ENCODE results near the gene LRRC17.

Gene LRRC17, protein sequence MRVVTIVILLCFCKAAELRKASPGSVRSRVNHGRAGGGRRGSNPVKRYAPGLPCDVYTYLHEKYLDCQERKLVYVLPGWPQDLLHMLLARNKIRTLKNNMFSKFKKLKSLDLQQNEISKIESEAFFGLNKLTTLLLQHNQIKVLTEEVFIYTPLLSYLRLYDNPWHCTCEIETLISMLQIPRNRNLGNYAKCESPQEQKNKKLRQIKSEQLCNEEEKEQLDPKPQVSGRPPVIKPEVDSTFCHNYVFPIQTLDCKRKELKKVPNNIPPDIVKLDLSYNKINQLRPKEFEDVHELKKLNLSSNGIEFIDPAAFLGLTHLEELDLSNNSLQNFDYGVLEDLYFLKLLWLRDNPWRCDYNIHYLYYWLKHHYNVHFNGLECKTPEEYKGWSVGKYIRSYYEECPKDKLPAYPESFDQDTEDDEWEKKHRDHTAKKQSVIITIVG

DNA sequence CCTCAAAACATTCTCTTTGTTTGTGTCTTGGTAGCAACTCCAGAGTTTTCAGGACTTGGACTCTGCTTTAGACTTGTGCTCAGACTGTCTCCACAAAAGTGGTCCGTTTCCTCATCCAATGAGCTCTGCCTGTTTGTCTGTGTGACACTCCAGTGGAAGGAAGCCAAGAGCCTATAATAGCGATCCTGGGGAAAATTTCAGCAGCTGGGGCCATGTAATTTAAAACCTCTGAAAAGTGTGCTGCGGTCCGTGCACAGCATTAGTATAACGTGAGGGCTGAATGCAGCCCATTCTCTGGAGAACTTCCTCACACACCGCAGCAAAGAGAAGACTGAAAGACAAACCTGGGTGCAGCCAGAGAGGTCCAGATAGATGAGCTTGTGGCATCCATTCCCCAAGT lies at the start of gene LRRC17:
TSS of gene LRRC17 (plus strand) at position 259 of the 400 bp plus-strand sequence. CDS start 20,914 bp downstream, outside the sequence.
- TF ChIP-seq, protein P1, sequence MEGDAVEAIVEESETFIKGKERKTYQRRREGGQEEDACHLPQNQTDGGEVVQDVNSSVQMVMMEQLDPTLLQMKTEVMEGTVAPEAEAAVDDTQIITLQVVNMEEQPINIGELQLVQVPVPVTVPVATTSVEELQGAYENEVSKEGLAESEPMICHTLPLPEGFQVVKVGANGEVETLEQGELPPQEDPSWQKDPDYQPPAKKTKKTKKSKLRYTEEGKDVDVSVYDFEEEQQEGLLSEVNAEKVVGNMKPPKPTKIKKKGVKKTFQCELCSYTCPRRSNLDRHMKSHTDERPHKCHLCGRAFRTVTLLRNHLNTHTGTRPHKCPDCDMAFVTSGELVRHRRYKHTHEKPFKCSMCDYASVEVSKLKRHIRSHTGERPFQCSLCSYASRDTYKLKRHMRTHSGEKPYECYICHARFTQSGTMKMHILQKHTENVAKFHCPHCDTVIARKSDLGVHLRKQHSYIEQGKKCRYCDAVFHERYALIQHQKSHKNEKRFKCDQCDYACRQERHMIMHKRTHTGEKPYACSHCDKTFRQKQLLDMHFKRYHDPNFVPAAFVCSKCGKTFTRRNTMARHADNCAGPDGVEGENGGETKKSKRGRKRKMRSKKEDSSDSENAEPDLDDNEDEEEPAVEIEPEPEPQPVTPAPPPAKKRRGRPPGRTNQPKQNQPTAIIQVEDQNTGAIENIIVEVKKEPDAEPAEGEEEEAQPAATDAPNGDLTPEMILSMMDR (IDR thresholded peaks at IDR 0.05) = no peak
- no peaks in the 10 kb centered on the region for H3K36me3 ChIP-seq
- H3K9me3 ChIP-seq = no peaks in the 10 kb centered on the region
- H3K4me3 ChIP-seq (ENCODE audit: low read depth in 1 of 2, low read length in 1 of 2) = peak within 1 kb of the TSS; percentile 22 to 24
- H3K27ac ChIP-seq = peak within 1 kb of the TSS; percentile 57
- no peaks in the 10 kb centered on the region for H3K27me3 ChIP-seq
- H3K4me1 ChIP-seq (ENCODE audit: control insufficient read depth in 1 of 2, insufficient read depth in 1 of 2, low read depth in 1 of 2, low read length in 1 of 2) = peaks cover 23% of the 10 kb centered on the region in 2 experiments

DNA sequence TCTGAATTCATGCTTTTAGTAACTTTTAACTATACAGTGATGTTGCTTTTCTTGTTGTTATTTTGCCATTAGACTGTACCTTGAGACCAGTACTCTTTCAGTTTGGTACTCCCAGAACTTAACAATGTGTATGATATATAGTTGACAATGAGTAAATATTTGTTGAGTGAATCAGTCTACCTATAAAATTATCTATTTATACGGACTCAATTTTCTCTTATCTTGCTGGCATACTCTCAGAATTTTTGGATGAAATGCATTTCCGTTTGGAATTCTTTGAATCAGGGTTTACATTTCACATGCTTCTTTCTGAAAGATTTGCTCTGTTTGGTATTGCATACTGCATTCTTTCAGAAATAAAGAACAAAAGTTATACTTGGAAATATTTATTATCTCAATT lies 47.8 kb upstream of the LRRC17 start:
- no peaks in the 10 kb centered on the region for H3K36me3 ChIP-seq
- TF ChIP-seq, protein P1 (IDR thresholded peaks at IDR 0.05) = no peak

GRCh38 chr7:102866535-102867215 lies 46.1 kb upstream of the LRRC17 start:
- H3K4me1 ChIP-seq (ENCODE audit: control insufficient read depth in 1 of 2, insufficient read depth in 1 of 2, low read depth in 1 of 2, low read length in 1 of 2) = no peaks in the 10 kb centered on the region
- no peaks in the 10 kb centered on the region for H3K9me3 ChIP-seq
- TF ChIP-seq, protein P1 (IDR thresholded peaks at IDR 0.05) = no peak
- no peak overlapping the region for H3K27ac ChIP-seq
- no peak overlapping the region for H3K4me3 ChIP-seq (ENCODE audit: low read depth in 1 of 2, low read length in 1 of 2)
- H3K27me3 ChIP-seq = no peaks in the 10 kb centered on the region
- no peaks in the 10 kb centered on the region for H3K36me3 ChIP-seq

More for the DNA sequence above, 47.8 kb upstream of the LRRC17 start:
- Histone ChIP-seq H3K4me3 (ENCODE audit: low read depth in 1 of 2, low read length in 1 of 2) (no peak overlapping the region), H3K9me3 (no peaks in the 10 kb centered on the region), H3K27me3 (no peaks in the 10 kb centered on the region), H3K4me1 (ENCODE audit: control insufficient read depth in 1 of 2, insufficient read depth in 1 of 2, low read depth in 1 of 2, low read length in 1 of 2) (no peaks in the 10 kb centered on the region), H3K27ac (no peak overlapping the region)

- Histone ChIP-seq H3K4me1 (ENCODE audit: control insufficient read depth in 1 of 2, insufficient read depth in 1 of 2, low read depth in 1 of 2, low read length in 1 of 2) (no peaks in the 10 kb centered on the region), H3K27ac (no peak overlapping the region), H3K9me3 (no peaks in the 10 kb centered on the region), H3K27me3 (no peaks in the 10 kb centered on the region), H3K36me3 (no peaks in the 10 kb centered on the region), H3K4me3 (ENCODE audit: low read depth in 1 of 2, low read length in 1 of 2) (no peak overlapping the region)
- TF ChIP-seq, protein P1 (IDR thresholded peaks at IDR 0.05) = no peak
Measured at GRCh38 chr7:102869195-102869594, 43.6 kb upstream of the LRRC17 start.

GRCh38 chr7:102872460-102872859 lies 40.3 kb upstream of the LRRC17 start:
- Histone ChIP-seq H3K4me3 (ENCODE audit: low read depth in 1 of 2, low read length in 1 of 2) (no peak overlapping the region), H3K9me3 (no peaks in the 10 kb centered on the region), H3K27ac (no peak overlapping the region), H3K36me3 (no peaks in the 10 kb centered on the region), H3K4me1 (ENCODE audit: control insufficient read depth in 1 of 2, insufficient read depth in 1 of 2, low read depth in 1 of 2, low read length in 1 of 2) (no peaks in the 10 kb centered on the region), H3K27me3 (no peaks in the 10 kb centered on the region)
- TF ChIP-seq, protein P1 (IDR thresholded peaks at IDR 0.05) = no peak

All from neutrophil (primary cell).